Thyroid gland (tissue), 4 donors: ENCODE results near the gene ZRANB3.

Source experiments
- POLR2A ChIP-seq, 2 donors: fragments of 450-650 bp; IDR thresholded peaks; one replicate each; pipeline ENCODE4 v1.6.1; 2017; ENCODE audit warnings: antibody characterized with exemption in 2 of 2, mild to moderate bottlenecking in 2 of 2, moderate library complexity in 1 of 2
- TF ChIP-seq, protein P1 (sequence below), 6 experiments: fragments of 200-600 bp in 3 of 6; fragments of 450-650 bp in 3 of 6; sonication (generic) in 3 of 6; IDR thresholded peaks; one replicate each; pipeline ENCODE4 v1.5.1; 2016 to 2019; ENCODE audit warnings: antibody characterized with exemption in 6 of 6, mild to moderate bottlenecking in 2 of 6, inconsistent platforms in 1 of 6, moderate library complexity in 1 of 6

DNA sequence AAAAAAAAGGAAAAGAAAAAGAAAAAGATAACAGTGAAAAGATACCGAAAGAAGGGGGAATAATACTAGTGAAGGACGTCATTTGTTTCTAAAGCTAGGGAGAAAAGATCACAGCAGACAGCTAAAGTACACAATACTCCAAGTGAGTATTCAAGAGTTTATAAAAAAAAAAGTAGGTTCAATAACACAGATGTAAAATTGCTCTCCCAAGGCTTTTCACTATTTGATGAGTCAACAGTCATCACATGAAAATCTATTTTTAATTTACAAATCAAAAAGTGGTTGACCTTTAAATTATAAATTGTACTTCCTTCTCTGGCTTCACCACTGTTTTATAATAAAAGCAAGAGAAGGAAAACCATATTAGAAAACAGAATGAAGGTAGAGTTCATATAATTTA lies 144.0 kb downstream of the ZRANB3 start:
- TF ChIP-seq, protein P1, sequence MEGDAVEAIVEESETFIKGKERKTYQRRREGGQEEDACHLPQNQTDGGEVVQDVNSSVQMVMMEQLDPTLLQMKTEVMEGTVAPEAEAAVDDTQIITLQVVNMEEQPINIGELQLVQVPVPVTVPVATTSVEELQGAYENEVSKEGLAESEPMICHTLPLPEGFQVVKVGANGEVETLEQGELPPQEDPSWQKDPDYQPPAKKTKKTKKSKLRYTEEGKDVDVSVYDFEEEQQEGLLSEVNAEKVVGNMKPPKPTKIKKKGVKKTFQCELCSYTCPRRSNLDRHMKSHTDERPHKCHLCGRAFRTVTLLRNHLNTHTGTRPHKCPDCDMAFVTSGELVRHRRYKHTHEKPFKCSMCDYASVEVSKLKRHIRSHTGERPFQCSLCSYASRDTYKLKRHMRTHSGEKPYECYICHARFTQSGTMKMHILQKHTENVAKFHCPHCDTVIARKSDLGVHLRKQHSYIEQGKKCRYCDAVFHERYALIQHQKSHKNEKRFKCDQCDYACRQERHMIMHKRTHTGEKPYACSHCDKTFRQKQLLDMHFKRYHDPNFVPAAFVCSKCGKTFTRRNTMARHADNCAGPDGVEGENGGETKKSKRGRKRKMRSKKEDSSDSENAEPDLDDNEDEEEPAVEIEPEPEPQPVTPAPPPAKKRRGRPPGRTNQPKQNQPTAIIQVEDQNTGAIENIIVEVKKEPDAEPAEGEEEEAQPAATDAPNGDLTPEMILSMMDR (IDR thresholded peaks at IDR 0.05), result no peak
- TF ChIP-seq POLR2A (IDR thresholded peaks at IDR 0.05), result no peak
